NCI-H510A treated with DMSO at 0.1 percent for 48 hours (cell line): ENCODE results near the gene OTUD5.

ENCODE experiments used
- DNase-seq: peaks from one replicate; lab custom pipeline; 2025; lab: John Stamatoyannopoulos, UW

The OTUD5 gene

DNA sequence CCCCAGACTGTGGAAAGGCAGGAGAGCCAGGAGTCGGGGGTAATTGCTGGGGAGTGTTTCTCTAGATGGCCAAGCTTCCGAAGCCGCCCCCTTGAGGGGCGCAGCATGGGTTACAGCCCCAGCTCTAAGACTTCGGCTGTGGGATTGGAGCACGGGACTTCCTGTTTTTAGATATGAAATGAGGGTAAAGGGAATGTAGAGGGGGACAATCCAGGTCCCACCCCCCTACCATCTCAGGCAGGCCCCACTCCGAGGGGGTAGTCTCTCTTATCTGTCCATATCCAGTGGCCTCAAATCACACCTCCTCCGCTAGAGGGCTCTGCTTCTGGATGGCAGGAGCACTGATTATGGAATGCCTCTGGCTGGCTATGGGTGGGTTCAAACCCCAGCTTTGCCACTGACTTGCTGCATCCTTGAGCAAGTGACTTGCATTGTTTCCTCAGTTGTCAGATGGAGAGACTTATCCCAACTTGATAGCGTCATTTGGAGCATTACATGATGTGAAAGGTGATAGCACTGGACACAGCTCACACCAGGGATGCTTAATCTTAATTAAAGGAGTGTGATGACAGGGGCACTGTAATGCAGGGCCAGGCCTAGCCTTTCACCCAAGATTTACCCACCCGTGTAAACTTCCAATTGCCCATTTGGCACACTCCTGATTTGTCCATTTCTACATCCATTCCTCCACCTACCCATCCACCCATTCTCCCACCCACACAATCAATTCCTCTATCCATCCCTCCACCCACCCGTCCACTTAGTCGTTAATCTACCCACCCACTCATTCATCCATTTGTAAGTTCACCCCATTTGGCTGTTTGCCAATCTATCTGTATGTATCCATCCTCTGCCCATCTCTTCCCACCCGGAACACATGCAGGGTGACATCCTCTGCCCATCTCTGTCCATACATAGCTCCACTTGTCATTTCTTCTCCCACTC lies 15.1 kb upstream of the OTUD5 start:
- peak; percentile 2 for DNase-seq

DNA sequence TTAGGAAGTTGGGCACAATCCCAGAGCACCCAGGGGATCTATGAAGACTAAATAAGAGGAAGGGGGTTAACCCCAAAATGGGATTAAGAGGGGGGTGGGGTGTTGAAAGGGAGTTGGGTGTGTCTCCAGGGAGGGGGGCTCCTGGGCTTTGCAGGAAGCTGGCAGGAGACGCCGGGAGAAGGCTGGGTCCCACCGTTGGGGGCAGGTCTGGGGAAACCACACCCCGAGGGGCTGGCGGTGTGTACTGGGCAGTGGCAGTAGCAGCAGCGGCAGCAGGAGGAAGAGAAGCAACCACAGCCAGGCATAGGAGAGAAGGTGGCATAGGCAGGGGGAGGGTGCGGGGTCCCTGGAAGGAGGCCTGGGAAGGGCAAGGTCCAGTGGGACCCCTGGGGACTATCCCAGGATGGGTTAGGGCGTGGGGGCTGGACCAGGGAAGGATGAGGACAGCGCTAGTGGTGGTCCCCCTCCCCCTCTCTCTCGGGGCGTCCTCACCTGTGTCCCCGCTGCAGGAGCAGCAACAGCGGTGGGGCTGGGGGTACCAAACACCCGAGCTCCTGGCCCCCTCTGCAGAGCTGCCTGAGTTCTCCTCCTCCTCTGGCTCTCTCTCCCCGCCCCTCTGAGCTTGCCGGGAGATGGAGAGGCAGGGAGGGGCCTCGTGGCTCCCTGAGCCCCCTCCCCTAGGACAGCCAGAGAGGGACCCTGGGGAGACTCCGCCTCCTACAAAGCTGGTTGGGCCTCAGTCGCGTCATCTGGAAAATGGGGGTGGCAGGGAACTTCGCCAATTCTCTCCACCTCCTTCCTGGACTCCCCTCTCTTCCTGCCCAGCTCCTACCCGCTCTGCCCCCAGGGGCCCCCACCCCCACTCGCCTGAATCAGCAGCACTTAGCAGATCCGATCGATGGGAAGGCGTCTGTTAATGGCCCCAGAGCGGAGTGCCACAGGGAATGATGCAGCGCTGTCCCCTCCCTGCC lies 14.1 kb upstream of the OTUD5 start, which contains the start of gene KCND1:
KCND1 (minus strand) TSS at position 596 of the 971 bp plus-strand sequence. CDS start 1,573 bp downstream, outside the sequence.
- DNase-seq = no peak

DNA sequence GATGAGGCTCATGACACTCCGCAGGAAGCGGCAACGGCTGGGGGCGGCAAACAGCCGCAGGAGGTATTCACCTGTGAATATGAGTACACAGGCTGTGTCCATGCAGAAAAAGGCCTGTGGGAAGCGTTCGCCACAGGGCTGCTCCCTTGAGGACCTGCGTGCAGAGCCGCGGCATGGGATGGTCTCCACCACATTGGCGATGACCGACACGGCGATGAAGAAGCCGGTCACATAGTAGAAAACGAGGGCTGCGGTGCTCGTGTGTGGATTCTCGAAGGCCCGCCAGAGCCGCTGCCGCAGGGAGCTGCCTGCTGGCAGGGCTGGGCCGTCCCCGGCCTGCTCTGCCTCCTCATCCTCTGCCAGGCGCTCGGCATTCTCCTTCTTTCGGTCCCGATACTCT lies 12.1 kb upstream of the OTUD5 start:
- DNase-seq = no peak

DNA sequence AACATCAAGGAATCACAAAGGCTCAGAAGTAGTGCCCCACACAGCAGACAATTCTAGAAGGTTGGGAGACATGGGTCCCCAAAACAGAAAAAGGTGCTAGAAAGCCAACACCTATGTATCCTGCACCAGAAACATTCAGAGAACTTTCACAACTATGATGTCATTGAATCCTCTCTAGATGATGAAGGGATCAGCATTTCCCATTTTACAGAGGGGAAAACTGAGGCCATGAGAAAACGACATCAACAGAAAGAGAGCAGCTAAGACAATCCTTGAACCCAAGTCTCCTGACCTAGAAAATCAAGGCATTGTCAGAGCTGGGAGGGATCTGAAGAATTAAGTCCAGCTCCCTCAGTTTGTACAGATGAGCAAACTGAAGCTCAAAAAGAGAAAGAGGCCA lies 11.0 kb upstream of the OTUD5 start:
- DNase-seq = no peak

DNA sequence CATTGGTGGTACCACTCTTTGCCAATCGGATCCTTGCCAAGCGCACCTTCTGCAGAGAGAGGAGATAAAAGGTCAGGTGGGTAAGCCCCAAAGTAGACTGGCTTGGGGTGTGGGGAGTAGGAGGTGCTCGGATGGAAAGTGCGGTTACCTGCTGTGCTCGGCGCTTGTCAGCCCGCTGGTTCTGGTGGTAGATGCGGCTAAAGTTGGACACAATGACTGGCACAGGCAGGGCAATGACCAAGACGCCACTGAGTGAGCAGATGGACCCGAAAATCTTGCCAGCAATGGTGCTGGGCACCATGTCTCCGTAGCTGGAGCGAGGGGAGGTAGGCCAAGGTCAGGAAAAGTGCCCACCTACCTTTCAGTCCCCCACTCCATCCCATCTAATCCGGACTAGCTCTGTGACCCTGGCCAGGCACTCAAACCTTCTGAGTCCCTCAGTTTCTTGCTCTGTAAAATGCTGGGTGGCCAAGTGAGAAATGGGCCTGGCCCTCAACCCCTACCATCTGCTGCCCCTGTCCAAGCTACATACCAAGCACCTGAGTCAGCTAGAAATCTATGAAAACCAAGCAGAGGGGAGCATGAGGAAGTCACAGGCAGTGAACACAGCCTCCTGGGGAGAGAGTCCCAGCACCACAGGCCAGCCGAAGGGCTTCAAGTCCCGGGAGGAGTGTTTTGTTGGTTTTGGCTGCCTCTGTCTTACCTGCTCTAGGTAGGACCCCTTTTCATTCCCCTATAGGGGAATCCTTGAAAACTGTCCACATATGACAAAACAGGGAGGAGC lies 9.6 kb upstream of the OTUD5 start:
- DNase-seq = no peak

DNA sequence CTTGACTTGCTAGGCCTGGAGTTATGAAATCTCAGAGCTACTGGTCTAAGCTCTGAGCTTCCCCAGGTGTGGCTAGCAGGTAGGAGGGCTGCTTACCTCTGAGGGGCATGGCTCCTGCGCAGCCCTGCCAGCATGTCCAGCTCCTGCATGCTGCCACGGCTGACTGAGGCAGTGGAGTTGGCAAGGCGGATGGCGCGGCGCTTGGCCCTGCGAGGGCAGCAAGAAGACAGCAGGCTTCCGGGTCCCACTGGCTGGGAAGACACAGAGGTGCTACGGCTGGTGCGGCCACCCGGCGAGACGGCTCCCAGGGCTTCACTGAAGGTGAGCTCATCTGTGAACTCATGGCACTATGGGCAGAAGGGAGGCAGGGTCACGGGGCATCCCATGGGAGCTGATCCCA lies 8.6 kb upstream of the OTUD5 start:
- no peak for DNase-seq

DNA sequence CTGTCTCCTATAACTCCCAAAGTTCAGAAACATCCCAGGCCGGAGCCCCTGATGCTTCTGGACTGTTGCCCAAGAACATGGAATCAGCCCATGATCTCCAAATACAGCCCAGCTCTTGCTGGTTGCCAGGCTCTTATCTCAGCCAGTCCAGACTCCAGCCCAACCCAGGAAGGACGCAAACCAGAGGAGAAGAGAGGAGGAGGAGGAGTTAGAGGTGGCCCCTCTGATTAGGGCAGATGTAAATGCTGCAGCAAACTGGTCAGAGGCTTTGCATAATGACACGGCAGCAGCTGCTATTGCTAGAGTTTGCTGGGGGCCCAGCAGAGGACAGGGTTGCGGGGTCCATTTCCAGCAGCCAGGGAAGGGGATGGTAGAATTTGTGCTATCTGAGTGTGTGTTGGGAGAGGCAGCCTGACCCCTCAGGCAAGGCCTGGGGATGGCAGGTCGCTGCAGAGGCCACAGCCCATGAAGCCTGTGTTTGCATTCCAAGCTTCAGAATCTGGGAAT lies 4.2 kb upstream of the OTUD5 start:
- DNase-seq = no peak

DNA sequence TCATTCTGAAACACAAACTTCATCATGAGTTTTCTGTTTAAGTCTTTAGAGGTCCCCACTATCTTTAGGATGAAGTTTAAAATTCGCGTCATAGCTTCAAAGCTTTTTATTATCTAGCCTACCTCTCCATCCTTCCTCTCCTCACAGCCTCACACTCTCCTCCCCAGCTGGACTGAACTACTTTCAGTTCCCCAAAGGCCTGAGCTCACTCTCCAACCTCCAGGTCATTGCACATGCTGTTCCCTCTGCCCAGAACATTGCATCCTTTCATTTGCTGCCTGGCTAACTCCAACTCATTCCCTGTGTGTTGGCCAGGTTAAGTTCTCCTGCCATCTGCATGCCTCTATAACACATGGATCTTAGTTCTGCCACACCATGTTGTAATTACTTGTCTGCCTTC lies 2.9 kb upstream of the OTUD5 start:
- DNase-seq = no peak

DNA sequence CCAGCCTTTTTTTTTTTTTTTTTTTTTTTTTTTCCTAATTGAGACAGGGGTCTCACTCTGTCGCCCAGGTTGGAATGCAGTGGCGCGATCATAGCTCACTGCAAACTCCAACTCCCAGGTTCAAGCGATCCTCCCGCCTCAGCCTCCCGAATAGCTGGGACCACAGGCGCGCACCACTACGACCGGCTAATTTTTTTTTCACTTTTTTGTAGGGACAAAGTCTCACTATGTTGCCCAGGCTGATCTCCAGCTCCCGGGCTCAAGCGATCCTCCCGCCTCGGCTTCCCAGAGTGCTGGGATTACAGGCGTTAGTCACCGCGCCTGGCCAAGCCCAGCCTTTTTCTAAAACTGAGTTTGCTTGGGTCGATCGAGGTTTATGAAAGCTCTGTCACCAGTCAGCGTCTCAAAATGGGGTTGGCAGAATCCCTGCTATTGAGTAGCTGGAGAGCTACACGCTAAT lies 1.3 kb upstream of the OTUD5 start:
- peak; percentile 40 for DNase-seq

DNA sequence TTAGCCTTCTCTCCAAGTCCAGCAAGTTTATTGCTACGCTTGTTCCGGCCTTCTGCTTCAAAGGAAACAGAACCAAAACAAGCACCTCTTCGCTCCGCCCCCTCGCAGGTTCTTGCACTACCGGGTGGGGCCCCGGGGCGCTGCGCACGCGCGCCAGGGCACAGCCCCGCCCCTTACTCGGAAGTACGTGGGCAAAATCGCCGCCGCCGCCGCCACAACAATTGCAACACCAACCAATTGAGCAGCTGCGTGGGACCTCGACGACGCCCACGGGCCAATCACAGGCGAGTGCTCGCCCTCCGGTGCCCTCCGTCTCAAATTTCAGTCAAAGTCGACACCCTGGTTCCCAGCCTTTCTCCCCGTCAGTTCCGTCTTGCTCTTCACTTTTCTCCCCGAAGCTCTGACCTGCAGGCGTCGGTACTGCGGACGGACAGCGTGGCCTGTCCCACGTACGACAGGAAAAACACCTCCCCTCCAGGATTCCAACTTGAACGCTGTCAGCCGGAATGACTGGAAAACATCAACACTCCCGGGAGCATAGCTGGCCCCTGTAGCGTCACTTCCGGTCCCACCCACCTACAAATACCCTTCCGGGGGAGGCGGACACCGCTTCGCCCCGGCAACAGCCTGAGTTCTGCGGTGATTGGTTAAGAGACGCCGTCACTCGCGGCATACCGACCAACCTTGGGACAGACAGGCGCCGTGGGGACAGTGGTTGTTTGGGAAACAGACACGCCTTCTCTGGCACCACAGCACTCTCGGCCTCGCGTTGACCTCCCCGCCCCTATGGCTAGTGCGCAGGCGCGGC lies 624 bp upstream of the OTUD5 start:
- peak; percentile 84 for DNase-seq

DNA sequence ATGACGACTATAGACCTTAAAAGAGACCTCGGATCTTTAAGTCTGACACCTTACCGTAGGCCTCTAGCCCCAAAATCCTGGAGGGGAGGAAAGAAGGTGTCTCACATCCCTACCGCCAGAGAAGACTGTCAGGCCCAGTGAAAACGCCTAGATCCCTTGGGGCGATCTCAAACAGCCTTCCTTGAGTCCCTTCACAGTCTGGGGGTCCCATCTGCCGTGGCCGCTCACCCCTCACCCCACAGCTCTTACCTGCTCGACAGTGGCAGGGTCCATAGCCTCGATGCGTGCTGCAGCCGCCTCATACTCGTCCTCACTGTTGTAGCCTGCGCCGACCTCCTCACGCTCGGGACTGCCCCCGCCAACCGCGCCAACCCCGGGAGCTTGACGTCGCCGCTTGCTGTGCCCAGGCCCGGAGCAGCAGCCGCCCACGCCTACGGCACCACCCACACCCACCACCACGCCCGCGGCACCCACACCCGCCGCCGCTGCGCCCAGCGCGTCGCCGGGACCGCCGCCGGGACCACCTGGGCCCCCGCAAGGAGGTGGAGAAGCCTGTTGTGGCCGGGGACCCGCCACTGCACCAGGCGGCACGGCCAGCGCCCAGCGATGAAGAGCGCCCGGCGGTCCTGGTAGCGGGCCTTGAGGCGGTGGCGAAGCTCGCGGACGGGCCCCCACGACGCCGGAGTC lies 536 bp downstream of the OTUD5 start:
- no peak for DNase-seq

DNA sequence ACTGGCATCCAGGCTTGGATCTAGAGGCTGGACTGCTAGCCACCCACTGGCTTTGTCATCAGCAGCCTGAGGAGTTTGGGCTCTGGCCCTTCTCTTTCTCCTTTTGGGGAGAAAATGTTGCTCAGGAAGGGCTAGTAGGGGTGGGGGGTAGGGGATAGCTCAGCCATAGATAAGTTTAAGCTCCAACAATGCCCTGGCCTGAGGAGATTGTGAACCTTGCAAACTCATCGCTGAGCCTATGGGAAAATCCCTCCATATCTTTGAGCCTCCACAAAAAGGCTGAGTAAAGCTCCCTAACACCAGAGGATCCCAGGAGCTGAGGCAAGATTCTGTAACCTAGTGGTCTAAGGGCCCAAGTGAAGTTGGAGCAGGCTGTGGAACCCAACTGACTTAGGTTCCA lies 8.8 kb downstream of the OTUD5 start:
- no peak for DNase-seq

DNA sequence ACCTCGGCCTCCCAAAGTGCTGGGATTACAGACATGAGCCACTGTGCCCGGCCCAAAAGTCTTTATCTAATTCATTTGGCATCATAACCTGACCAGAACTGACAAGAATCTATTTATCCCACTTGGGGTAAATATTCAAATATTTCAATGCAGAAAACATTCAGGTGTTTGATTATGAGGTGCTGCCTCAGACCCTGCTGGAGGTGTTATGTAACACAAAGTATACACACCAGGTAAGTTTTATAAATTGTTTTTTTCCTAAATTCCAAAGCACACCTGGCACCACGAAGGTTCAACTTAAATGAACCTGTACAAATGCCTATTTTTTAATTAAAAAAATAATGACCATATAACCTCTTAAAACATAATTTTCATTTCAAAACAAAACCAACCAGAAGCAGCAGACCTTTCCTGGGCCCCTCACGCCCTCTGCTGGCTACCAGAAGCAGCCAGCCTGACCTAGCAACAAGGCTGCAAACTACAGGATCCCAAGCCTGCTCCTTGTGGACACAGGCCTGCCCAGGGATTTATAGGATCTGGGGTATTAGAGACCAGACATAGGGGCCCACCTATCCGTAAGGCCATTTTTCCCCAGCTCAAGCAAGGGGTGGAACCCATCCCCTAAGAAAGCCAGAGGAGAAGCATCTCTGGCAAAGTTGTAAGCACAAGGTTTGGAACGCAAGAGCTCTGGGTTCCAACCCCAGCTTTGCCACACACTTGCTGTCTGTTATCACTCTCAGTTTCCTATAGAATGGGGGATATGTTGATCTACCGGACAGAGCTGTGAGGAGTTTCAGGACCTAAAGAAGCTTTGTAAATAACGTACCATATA lies 11.7 kb downstream of the OTUD5 start:
- DNase-seq = peak; percentile 3

DNA sequence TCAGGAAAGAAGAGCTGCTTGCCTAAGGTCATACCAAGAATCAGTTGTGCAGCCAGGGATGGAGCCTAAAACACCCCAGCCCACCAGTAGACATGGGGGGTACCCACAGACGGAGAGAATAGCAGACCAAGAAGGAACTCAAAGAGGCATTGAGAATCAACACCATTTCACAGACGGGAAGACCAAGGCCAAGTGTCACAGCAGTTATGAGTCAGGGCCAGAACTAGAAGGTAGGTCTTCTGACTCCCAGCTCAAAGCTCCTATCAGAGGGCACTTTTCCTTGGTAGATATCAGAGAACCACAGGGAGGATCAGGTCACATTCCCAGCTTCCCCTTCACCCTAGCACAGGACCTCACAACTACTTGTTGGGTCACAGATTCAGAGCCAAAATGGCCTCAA lies 14.5 kb downstream of the OTUD5 start:
- no peak for DNase-seq

DNA sequence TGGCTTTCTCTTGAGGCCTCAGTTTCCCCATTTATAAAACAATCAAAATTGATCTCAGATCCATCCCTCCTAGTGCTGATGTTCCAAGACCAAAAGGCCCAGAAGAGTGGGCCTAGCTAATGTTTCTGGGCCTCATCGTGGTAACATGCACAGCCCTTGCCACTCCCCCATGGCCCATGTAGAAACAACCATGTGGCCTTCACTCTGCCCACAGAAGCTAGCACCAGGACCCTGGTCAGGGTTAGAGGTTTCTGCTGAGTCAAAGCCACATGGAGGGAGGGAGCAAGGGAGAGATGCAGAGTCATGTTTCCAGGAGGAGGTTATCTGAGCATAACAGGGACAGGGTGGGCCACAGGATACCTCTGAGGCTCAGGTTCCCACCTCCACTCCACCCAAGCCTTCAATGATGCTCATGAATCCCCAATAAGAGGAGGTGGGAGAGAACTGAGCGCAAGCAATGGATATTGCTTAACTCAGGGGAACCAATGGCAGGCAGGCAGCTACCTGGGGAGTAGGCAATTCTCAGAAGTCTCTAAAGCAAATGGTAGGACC lies 16.9 kb downstream of the OTUD5 start:
- no peak for DNase-seq

DNA sequence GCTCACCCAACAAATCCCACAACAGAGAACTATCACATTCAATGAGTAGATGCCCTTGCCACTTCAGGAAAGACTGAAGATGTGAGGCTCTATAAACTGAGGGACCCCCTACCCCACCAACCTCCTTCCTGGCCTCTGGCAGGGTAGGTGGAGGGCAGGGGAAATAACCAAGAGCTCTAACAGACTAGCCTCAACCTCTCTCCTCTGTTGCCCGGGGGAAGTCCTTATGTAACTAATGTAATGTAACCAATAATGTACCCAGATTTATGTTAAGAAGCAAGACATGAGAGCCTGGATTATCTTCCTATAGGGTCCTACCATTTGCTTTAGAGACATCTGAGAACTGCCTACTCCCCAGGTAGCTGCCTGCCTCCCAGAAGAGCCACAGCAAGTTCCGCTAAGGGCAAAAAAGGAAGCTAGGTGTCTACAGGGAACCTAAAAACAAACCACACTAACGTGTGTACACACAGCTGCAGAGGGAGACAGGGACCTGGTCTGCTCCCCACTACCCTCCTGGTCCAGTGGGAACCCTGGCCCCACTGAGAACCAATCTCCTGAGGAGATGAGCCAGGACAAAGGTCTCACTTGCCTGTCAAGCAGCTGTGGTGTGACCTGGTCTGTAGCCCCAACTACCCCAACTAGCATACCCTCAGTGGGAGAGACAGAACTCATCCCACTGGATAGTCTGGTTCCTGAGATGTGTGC lies 17.7 kb downstream of the OTUD5 start:
- no peak for DNase-seq

DNA sequence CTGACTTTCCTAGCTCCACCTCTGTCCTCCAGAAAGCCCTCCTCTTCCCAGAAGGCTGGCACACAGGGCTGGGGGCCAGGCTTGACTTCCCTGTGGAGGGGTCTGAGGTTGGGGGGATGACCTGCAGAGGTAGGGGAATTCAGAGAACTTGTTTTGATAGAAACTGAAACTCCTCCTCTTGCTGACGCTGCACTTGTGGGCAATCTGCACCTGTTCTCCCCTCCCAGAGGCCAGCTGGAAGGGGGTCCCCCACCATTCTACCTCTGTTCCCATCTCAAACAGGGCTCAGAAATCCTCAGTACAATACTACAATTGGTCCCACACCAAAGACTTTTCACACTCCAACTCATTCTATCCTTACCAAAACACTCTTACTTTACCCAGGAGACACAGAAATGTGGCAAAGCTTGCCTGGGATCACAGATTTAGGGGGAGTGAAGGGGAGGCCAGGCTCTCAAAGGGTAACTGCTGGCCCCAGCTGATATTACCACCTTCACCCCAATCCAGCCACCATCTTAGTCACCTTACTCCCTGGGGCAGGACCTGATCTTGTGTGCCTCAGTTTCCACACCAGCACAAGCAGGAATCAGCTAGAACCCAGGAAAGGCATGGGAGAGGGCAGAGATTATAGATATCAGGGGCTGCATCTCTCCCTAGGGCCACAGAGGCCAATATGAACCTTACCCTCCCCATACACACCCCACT lies 18.5 kb downstream of the OTUD5 start:
- DNase-seq = no peak
